ENCODE measurements around the gene APC. TPM values are rescaled to one million over a fixed set of nuclear protein-coding genes. Genes with fewer than 3 reads are reported as not detected.

The APC gene
- total RNA-seq, 2 experiments from 2014 or later, result 22.9 to 26.2 TPM

DNA sequence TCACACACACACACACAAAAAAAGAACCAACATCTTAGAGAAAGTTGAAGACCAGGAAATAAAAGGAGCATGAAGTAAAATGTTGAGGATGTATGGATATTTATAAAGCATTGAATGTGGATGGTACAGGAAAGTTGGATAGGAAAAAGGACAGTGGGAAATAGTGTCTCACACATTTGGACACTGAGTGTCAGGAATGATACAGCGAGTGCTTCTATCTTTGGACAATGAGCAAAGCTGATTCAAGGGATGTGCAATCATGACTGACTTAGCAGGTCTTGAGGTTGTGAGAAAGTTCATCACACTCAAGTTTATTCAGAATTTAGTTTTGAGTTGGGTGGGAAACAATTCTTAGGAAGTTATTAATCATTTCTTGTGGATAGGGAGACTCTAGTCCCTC, 73.3 kb downstream of the APC start:
- Mint-ChIP-seq H3K36me3 (peaks cover 22% of the 10 kb centered on the region), H3K27ac (no peak overlapping the region), H3K4me1 (no peaks in the 10 kb centered on the region), H3K9me3 (ENCODE audit: low read depth) (no peaks in the 10 kb centered on the region), H3K27me3 (no peaks in the 10 kb centered on the region), H3K4me3 (no peak overlapping the region)
- no peak for DNase-seq
- CTCF ChIA-PET, result no interaction called here
- ATAC-seq, result no peak

DNA sequence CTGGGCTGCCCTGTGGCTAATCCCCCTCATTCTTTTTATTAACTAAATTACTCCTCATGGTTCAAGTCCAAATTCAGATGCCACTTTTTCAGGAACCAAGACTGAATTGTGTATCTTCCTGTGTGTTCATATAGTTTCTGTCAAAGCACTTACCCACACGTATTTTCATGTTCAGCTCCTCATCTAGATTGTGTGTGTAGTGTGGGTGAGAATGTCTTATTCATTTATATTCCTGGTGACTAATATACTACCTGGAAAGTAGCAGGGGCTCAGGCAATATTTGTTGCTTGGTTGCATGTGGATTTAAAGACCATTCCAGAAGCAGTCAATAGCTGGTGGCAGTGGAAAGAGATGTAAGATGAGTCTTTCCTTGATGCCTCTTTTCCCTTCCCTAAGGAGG, 74.9 kb downstream of the APC start:
- no peak for ATAC-seq
- CTCF ChIA-PET, result no interaction called here

DNA sequence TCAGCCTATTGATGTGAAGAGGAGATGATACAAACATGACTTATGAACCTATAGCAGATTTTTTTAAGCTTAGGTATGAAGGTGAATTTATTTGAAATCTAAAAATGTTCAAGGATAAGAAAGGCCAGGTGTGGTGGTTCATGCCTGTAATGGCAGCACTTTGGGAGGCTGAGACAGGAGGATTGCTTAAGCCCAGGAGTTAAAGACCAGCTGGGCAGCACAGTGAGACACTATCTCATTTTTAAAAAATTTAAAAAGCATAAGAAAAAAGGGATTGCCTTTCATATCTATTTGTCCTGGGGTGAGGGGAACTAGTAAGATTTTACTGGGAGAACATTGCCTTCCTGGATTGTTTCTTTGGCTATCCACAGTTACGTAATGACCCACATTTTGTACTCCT, 82.6 kb downstream of the APC start:
- no peaks in the 10 kb centered on the region for H3K9me3 Mint-ChIP-seq (ENCODE audit: low read depth)
- DNase-seq (no peak), ATAC-seq (no peak)
- H3K27ac Mint-ChIP-seq, result no peak overlapping the region
- H3K4me1 Mint-ChIP-seq, result no peaks in the 10 kb centered on the region
- peaks cover 6% of the 10 kb centered on the region for H3K36me3 Mint-ChIP-seq
- CTCF ChIA-PET, result interaction anchor here (1.5 to 1.7 kb wide), 2 partner anchors 33 to 63 kb away, joined by 3 to 4 read pairs; no protein-coding TSS in a partner anchor
- no peak overlapping the region for H3K4me3 Mint-ChIP-seq
- no peaks in the 10 kb centered on the region for H3K27me3 Mint-ChIP-seq

More for the DNA sequence above, 74.9 kb downstream of the APC start:
- H3K9me3 Mint-ChIP-seq (ENCODE audit: low read depth), result no peaks in the 10 kb centered on the region
- H3K27ac Mint-ChIP-seq, result no peak overlapping the region
- H3K27me3 Mint-ChIP-seq, result no peaks in the 10 kb centered on the region
- H3K36me3 Mint-ChIP-seq, result peaks cover 24% of the 10 kb centered on the region
- H3K4me1 Mint-ChIP-seq, result no peaks in the 10 kb centered on the region
- no peak for DNase-seq
- no peak overlapping the region for H3K4me3 Mint-ChIP-seq

DNA sequence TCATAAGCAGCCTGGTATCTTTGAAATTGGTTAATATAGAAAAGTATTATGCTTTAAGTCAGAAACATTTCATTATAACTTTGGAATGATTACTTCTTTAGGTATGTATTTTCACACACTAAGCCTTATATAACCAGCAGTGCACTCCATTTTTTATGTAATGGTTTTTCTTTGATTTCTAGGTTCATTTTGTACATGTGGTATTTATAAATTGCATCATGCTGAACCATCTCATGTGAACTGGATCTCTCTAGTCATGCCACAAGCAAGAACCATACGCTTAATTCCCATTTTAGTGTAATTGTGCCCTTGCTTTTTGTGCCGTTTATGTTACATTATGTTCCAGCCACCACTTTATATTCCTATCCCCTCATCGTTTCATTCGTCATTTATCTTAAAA, 84.8 kb downstream of the APC start:
- Mint-ChIP-seq H3K36me3 (peaks cover 3% of the 10 kb centered on the region), H3K4me1 (no peaks in the 10 kb centered on the region), H3K27ac (no peak overlapping the region), H3K9me3 (ENCODE audit: low read depth) (no peaks in the 10 kb centered on the region), H3K4me3 (no peak overlapping the region), H3K27me3 (no peaks in the 10 kb centered on the region)
- no peak for ATAC-seq
- CTCF ChIA-PET, result interaction anchor here (0.5 kb wide), 1 partner anchor 13 kb away, joined by 3 read pairs; no protein-coding TSS in a partner anchor
- DNase-seq, result no peak

DNA sequence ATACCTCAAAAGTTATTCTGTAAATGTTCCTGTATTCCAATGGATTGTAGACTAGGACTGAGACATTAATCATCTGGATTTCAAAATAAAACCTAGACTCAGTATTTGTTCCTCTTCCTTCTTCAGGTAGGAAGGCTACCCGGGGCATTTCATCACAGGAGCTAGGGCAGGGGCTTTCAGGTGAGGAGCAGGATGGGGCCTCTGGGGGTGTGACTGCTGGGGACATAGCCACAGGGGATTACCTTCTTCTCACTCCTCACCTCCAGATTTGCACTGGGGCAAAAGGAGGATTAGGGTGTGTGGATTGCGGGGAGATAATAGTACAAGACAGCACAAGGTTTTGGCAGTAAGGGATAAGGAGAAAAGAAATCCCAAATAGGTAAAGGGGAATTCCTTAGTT, 85.5 kb downstream of the APC start:
- no peaks in the 10 kb centered on the region for H3K4me1 Mint-ChIP-seq
- H3K27ac Mint-ChIP-seq, result no peak overlapping the region
- ATAC-seq, result no peak
- H3K36me3 Mint-ChIP-seq, result peaks cover 3% of the 10 kb centered on the region
- no peak overlapping the region for H3K4me3 Mint-ChIP-seq
- DNase-seq, result no peak
- no peaks in the 10 kb centered on the region for H3K9me3 Mint-ChIP-seq (ENCODE audit: low read depth)
- no peaks in the 10 kb centered on the region for H3K27me3 Mint-ChIP-seq
- CTCF ChIA-PET, result no interaction called here

DNA sequence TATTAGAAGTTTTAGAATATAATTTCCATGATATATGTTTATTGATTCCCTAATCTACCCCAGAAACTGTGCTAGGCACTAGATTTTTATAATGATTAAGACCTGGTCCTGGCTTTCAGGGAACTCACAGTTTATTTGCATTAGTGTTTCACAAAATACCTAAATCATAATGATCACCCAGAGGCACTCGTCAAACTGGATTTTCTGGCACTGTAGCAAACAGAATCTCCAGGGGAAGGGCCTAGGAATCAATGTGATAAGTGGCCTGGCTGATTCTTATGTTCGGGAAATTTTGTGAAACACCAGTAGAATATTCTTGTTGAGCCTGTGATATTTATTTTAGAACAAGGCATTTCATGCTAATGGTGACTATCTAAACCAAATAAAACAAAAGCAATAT, 86.0 kb downstream of the APC start:
- Mint-ChIP-seq H3K27ac (no peak overlapping the region), H3K27me3 (no peaks in the 10 kb centered on the region), H3K36me3 (peaks cover 5% of the 10 kb centered on the region), H3K4me1 (no peaks in the 10 kb centered on the region), H3K9me3 (ENCODE audit: low read depth) (no peaks in the 10 kb centered on the region), H3K4me3 (no peak overlapping the region)
- no peak for ATAC-seq
- no peak for DNase-seq
- CTCF ChIA-PET, result no interaction called here

DNA sequence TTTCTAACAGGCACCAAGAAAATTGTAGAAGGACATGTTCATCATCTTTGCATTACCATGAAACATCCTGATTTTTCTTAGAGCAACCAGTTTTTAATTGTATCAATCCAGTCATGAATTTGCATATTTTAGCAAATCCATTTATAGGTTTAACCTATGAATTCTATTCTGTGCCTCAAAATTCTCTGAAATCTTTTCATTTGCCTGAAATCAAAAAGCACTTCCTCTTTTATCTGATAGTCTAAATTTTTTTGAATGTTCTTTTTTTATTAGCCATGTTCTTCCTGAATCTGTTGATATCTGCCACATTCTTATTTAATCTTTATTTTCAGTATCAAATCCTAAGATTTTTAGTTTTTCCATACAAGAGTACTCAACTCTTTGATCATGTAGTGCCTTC, 86.5 kb downstream of the APC start:
- Mint-ChIP-seq H3K9me3 (ENCODE audit: low read depth) (no peaks in the 10 kb centered on the region), H3K4me3 (no peak overlapping the region), H3K36me3 (peaks cover 5% of the 10 kb centered on the region), H3K27me3 (no peaks in the 10 kb centered on the region), H3K4me1 (no peaks in the 10 kb centered on the region), H3K27ac (no peak overlapping the region)
- no peak for DNase-seq
- no peak for ATAC-seq
- CTCF ChIA-PET, result no interaction called here

DNA sequence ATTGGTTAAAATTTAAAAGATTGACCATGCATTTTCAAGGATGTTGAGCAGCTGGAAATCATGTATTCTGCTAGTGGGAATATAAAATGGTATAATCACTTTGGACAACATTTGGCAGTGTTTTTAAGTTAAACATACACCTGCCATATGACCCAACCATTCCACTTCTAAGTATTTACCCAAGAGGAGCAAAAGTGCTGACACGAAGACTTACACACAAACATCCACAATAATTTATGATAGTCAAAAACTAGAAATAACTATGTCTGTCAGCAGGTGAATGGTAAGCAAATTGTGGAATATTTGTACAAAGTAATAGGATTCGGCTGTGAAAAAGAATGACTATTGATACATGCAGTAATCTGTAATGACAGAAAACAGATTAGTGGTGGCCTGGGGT, 92.7 kb downstream of the APC start:
- Mint-ChIP-seq H3K4me1 (peaks cover 9% of the 10 kb centered on the region), H3K36me3 (peaks cover 21% of the 10 kb centered on the region), H3K27me3 (no peaks in the 10 kb centered on the region), H3K4me3 (no peak overlapping the region), H3K9me3 (ENCODE audit: low read depth) (no peaks in the 10 kb centered on the region), H3K27ac (no peak overlapping the region)
- CTCF ChIA-PET, result no interaction called here
- ATAC-seq (no peak), DNase-seq (no peak)

DNA sequence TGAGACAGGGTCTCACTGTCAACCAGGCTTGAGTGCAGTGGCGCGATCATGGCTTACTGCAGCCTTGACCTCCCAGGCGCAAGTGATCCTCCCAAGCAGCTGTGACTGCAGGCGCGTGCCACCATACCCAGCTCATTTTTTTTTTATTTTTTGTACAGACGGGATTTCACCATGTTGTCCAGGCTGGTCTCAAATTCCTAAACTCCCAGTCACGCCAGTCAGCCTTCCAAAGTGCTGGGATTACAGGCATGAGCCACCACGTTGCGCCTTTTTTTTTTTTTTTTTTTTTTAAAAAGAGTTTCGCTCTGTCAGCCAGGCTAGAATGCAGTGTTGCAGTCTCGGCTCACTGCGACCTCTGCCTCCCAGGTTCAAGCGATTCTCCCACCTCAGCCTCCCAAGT, 96.3 kb downstream of the APC start:
- no peak for ATAC-seq
- no peak overlapping the region for H3K4me3 Mint-ChIP-seq
- no peaks in the 10 kb centered on the region for H3K9me3 Mint-ChIP-seq (ENCODE audit: low read depth)
- H3K27ac Mint-ChIP-seq, result no peak overlapping the region
- peaks cover 9% of the 10 kb centered on the region for H3K4me1 Mint-ChIP-seq
- no peak for DNase-seq
- peaks cover 30% of the 10 kb centered on the region for H3K36me3 Mint-ChIP-seq
- CTCF ChIA-PET, result interaction anchor here (0.7 to 1.0 kb wide), 2 partner anchors 14 to 367 kb away, joined by 3 read pairs; no protein-coding TSS in a partner anchor
- no peaks in the 10 kb centered on the region for H3K27me3 Mint-ChIP-seq

DNA sequence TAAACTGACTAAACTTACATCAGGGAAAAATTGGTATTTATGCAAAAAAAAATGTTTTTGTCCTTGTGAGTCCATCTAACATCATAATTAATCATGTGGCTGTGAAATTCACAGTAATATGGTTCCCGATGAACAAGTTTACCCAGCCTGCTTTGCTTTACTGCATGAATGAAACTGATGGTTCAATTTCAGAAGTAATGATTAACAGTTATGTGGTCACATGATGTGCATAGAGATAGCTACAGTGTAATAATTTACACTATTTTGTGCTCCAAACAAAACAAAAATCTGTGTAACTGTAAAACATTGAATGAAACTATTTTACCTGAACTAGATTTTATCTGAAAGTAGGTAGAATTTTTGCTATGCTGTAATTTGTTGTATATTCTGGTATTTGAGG, 106.8 kb downstream of the APC start:
- DNase-seq (no peak), ATAC-seq (no peak)
- no peaks in the 10 kb centered on the region for H3K9me3 Mint-ChIP-seq (ENCODE audit: low read depth)
- peaks cover 1% of the 10 kb centered on the region for H3K36me3 Mint-ChIP-seq
- CTCF ChIA-PET, result no interaction called here
- no peak overlapping the region for H3K27ac Mint-ChIP-seq
- peaks cover 3% of the 10 kb centered on the region for H3K4me1 Mint-ChIP-seq
- no peaks in the 10 kb centered on the region for H3K27me3 Mint-ChIP-seq
- H3K4me3 Mint-ChIP-seq, result no peak overlapping the region

DNA sequence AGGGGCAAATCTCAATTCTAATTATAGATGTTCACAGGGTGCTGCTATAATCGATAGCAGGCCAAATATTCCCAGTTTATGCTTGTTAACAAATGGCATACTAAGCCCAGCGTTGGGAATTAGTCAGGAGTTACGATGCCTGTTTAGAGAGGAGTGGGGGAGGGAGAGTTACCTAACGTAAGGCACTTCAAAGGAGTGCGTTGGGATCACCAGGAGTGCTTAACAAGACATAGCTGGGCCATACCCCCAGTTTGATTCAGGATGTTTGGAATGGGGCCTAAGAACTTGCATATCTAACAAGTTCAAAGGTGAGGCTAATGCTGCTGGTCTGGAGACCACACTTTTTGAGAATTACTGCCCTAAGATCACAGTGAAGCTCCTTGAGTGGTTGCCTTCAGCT, 108.9 kb downstream of the APC start:
- DNase-seq (no peak), ATAC-seq (no peak)
- no peak overlapping the region for H3K4me3 Mint-ChIP-seq
- H3K27me3 Mint-ChIP-seq, result peaks cover 5% of the 10 kb centered on the region
- CTCF ChIA-PET, result interaction anchor here (0.6 kb wide), 1 partner anchor 749 kb away, joined by 3 read pairs; no protein-coding TSS in a partner anchor
- H3K9me3 Mint-ChIP-seq (ENCODE audit: low read depth), result no peaks in the 10 kb centered on the region
- H3K4me1 Mint-ChIP-seq, result peaks cover 3% of the 10 kb centered on the region
- H3K27ac Mint-ChIP-seq, result no peak overlapping the region
- H3K36me3 Mint-ChIP-seq, result no peaks in the 10 kb centered on the region

DNA sequence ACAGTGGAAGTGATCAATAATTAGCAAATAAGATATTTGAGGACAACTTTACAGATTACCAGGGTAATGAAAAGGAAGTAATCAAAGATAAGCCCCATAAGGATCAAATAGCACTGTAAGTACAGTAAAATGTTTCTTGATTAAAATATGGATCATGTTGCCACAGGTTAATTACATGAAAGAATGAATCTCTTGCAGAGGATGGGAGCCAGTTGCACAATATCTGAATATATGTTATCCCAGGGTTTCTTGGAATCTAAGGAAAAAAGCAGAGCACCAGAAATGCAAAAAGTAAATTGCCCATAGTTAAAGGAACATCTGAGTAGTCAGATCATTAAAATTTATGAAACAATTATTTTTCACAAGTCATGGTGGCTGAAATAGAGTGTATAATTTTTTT, 109.6 kb downstream of the APC start:
- no peak for ATAC-seq
- Mint-ChIP-seq H3K27me3 (peaks cover 7% of the 10 kb centered on the region), H3K4me3 (no peak overlapping the region), H3K36me3 (no peaks in the 10 kb centered on the region), H3K9me3 (ENCODE audit: low read depth) (no peaks in the 10 kb centered on the region), H3K27ac (no peak overlapping the region), H3K4me1 (peaks cover 3% of the 10 kb centered on the region)
- DNase-seq, result no peak
- CTCF ChIA-PET, result no interaction called here

DNA sequence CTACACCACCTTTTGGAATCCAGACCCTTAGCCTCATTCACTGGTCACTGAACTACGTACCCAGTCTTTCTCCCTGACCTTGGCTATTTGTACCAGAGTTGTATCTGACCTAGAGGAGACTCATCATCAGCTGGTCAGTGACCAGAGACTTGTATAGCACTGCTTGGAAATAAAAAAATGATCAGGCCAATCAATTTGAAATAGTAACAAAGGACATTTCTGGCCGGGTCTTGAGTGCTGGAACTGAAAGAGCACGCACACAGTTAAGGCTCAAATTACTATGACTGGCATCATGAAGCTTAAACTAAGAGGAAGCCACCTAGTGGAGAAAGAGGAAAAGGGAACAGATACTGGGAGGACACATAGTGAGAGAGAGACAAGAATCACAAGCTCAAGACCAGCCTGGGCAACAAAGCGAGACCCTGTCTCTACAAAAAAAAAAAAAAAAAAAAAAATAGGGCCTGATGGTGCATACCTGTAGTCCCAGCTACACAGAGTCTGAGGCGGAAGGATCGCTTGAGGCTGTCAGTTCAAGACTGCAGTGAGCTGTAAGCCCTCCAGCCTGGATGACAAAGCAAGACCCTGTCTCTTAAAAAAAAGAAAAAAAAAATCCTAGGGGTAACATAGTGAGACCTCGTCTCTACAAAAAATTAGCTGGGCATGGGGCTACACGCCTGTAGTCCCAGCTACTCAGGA, 110.6 kb downstream of the APC start:
- H3K4me1 Mint-ChIP-seq, result peaks cover 3% of the 10 kb centered on the region
- CTCF ChIA-PET, result interaction anchor here (0.6 to 1.6 kb wide), 33 partner anchors 8 to 1328 kb away, joined by 3 to 20 read pairs (median 4); partner anchors contain the start of genes REEP5 and SRP19
- peaks cover 10% of the 10 kb centered on the region for H3K27me3 Mint-ChIP-seq
- DNase-seq (no peak), ATAC-seq (peak; percentile 98)
- H3K4me3 Mint-ChIP-seq, result no peak overlapping the region
- H3K36me3 Mint-ChIP-seq, result no peaks in the 10 kb centered on the region
- H3K27ac Mint-ChIP-seq, result no peak overlapping the region
- no peaks in the 10 kb centered on the region for H3K9me3 Mint-ChIP-seq (ENCODE audit: low read depth)

DNA sequence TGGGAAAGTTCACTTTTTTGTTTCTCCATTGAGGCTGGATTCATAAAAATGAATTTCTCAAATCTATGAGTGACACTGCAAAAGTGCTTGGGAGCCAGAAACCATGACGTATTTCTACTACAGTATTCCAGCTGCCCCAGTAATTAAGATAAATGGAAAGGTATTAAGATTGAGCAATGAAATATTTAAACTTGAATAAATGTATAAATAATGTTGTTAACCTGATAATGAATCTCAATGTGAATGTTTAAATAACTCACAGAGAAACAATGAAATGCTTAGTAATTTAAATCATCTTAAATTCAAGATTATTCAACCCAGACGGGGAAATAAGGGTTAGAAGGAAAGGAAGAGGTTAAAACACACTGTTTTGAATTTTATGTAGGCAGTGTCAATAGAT, 112.2 kb downstream of the APC start:
- peaks cover 3% of the 10 kb centered on the region for H3K4me1 Mint-ChIP-seq
- H3K4me3 Mint-ChIP-seq, result no peak overlapping the region
- ATAC-seq, result no peak
- H3K36me3 Mint-ChIP-seq, result peaks cover 5% of the 10 kb centered on the region
- H3K27me3 Mint-ChIP-seq, result peaks cover 22% of the 10 kb centered on the region
- CTCF ChIA-PET, result no interaction called here
- no peak for DNase-seq
- no peak overlapping the region for H3K27ac Mint-ChIP-seq
- peaks cover 4% of the 10 kb centered on the region for H3K9me3 Mint-ChIP-seq (ENCODE audit: low read depth)

Data from activated CD8-positive, alpha-beta memory T cell treated with anti-CD3 and anti-CD28 coated beads, Interleukin-2, amount 10 ng/mL, durations not matched to agents 7 days and 5 days (primary cell).